CD14-positive monocyte (primary cell): ENCODE measurements around the gene LRRC8E. TPM values are rescaled to one million over a fixed set of nuclear protein-coding genes. Genes with fewer than 3 reads are reported as not detected.
A peak's percentile ranks its signal among the peaks of the same experiment; 100 is the strongest.

Source experiments
- DNase-seq, 3 donors: peaks; one replicate each; pipeline ENCODE4 v3.0.0-alpha.2; 2011 to 2022
- H2AFZ ChIP-seq: 2 replicates; pipeline ENCODE4 v1.6.0; 2012; ENCODE audit warnings: mild to moderate bottlenecking, low read depth, low read length, inconsistent platforms; ENCODE audit not compliant: insufficient read depth, poor library complexity, severe bottlenecking
- H3K27ac ChIP-seq, 2 donors: 1 replicate in 1 of 2; 2 replicates in 1 of 2; pipeline ENCODE4 v1.5.1; 2012 to 2013; ENCODE audit warnings: low read length in 2 of 2, control low read depth in 1 of 2, inconsistent platforms in 1 of 2, low read depth in 1 of 2, mild to moderate bottlenecking in 1 of 2
- H3K27me3 ChIP-seq, 2 donors: one replicate each; pipeline versions ENCODE4 v1.6.0 to v1.6.1; 2011 to 2013; ENCODE audit warnings: low read length in 2 of 2; ENCODE audit not compliant: control insufficient read depth in 2 of 2, insufficient read depth in 2 of 2
- H3K36me3 ChIP-seq, 2 donors: replicated peaks in 1 of 2; 1 replicate in 1 of 2; 2 replicates in 1 of 2; pipeline versions ENCODE4 v1.5.1 to v1.6.1; 2012 to 2013; ENCODE audit warnings: low read length in 2 of 2, control low read depth in 1 of 2, inconsistent platforms in 1 of 2, mild to moderate bottlenecking in 1 of 2; ENCODE audit not compliant: insufficient read depth in 2 of 2, control insufficient read depth in 1 of 2
- H3K4me1 ChIP-seq, 2 donors: 1 replicate in 1 of 2; 2 replicates in 1 of 2; pipeline versions ENCODE4 v1.5.1 to v1.6.1; 2012 to 2013; ENCODE audit warnings: low read length in 2 of 2, control low read depth in 1 of 2, inconsistent platforms in 1 of 2, mild to moderate bottlenecking in 1 of 2, moderate library complexity in 1 of 2; ENCODE audit not compliant: insufficient read depth in 2 of 2, control insufficient read depth in 1 of 2
- H3K4me2 ChIP-seq: replicated peaks from 2 replicates; pipeline ENCODE3; 2012; ENCODE audit warnings: low read length, moderate library complexity, mild to moderate bottlenecking; ENCODE audit not compliant: poor library complexity, severe bottlenecking; ENCODE audit errors: extremely low read depth
- H3K4me3 ChIP-seq, 3 experiments: fragments of 200-600 bp in 1 of 3; sonication (generic) in 1 of 3; replicated peaks in 1 of 3; 1 replicate in 2 of 3; 2 replicates in 1 of 3; pipeline ENCODE4 v1.5.1; 2011 to 2013; ENCODE audit warnings: low read length in 3 of 3, mild to moderate bottlenecking in 3 of 3, control low read depth in 2 of 3, low read depth in 2 of 3, inconsistent platforms in 1 of 3, moderate library complexity in 1 of 3
- H3K79me2 ChIP-seq: 2 replicates; pipeline ENCODE4 v1.6.0; 2012; ENCODE audit warnings: mild to moderate bottlenecking, control low read depth, inconsistent platforms, low read length, moderate library complexity; ENCODE audit not compliant: insufficient read depth
- H3K9ac ChIP-seq: 2 replicates; pipeline ENCODE4 v1.6.0; 2017; ENCODE audit warnings: low read length, mild to moderate bottlenecking; ENCODE audit not compliant: insufficient read depth, poor library complexity, severe bottlenecking
- H3K9me3 ChIP-seq, 2 donors: replicated peaks in 1 of 2; 1 replicate in 1 of 2; 2 replicates in 1 of 2; pipeline versions ENCODE4 v1.5.1 to v1.6.1; 2012 to 2013; ENCODE audit warnings: low read length in 2 of 2, control low read depth in 1 of 2; ENCODE audit not compliant: control insufficient read depth in 1 of 2, insufficient read depth in 1 of 2
- H4K20me1 ChIP-seq: 2 replicates; pipeline ENCODE4 v1.6.0; 2012; ENCODE audit warnings: mild to moderate bottlenecking, low read length, control low read depth, moderate library complexity; ENCODE audit not compliant: insufficient read depth
- H3K27ac Mint-ChIP-seq, 7 donors: one replicate each; pipeline ENCODE4 v1.8.0; 2020; ENCODE audit warnings: mild to moderate bottlenecking in 7 of 7, mixed read lengths in 7 of 7, moderate library complexity in 6 of 7, inconsistent platforms in 2 of 7
- H3K27me3 Mint-ChIP-seq, 3 donors: one replicate each; pipeline ENCODE4 v1.8.0; 2021 to 2022; ENCODE audit warnings: low read depth in 3 of 3, mild to moderate bottlenecking in 3 of 3, mixed read lengths in 3 of 3, moderate library complexity in 3 of 3, inconsistent platforms in 1 of 3
- H3K36me3 Mint-ChIP-seq, 2 donors: one replicate each; pipeline ENCODE4 v1.8.0; 2020; ENCODE audit warnings: mixed read lengths in 2 of 2, inconsistent platforms in 1 of 2, mild to moderate bottlenecking in 1 of 2
- H3K4me1 Mint-ChIP-seq: one replicate; pipeline ENCODE4 v1.8.0; 2020; ENCODE audit warnings: mild to moderate bottlenecking, mixed read lengths
- H3K4me3 Mint-ChIP-seq, 2 donors: one replicate each; pipeline ENCODE4 v1.8.0; 2020; ENCODE audit warnings: mild to moderate bottlenecking in 2 of 2, mixed read lengths in 2 of 2, moderate library complexity in 1 of 2
- H3K9me3 Mint-ChIP-seq, 7 donors: one replicate each; pipeline ENCODE4 v1.8.0; 2020 to 2022; ENCODE audit warnings: mixed read lengths in 7 of 7, mild to moderate bottlenecking in 6 of 7, moderate library complexity in 6 of 7, inconsistent platforms in 2 of 7
- CTCF ChIP-seq: fragments of 200-600 bp; IDR thresholded peaks from one replicate; pipeline ENCODE4 v1.8.0; 2022; ENCODE audit warnings: antibody characterized with exemption, mild to moderate bottlenecking
- WGBS: methylation state at CpG from one replicate; pipeline ENCODE4 v1.1.5; 2013; ENCODE audit warnings: missing lambda C conversion rate; ENCODE audit not compliant: insufficient coverage; 5-methylcytosine and 5-hydroxymethylcytosine counted together
- intact Hi-C, 2 donors: fragments of 100-400 bp; cut with micrococcal nuclease; formaldehyde crosslinking; loops; one replicate each; pipeline versions ENCODE4 v1.15.0 to v1.15.1; 2023
- polyA plus RNA-seq, 3 donors: library from polyadenylated mRNA; depleted of rRNA in 1 of 3; unstranded in 2 of 3; stranded (reverse) in 1 of 3; fragments of 300-500 nt in 2 of 3; fragments of >200 nt in 1 of 3; fragmentation: Illumina TruSeq in 2 of 3; gene quantifications; 1 replicate in 2 of 3; 2 replicates in 1 of 3; pipeline ENCODE4 v1.2.3, GENCODE V29; 2012 to 2021

LRRC8E gene
- polyA plus RNA-seq, 3 donors = not detected

DNA sequence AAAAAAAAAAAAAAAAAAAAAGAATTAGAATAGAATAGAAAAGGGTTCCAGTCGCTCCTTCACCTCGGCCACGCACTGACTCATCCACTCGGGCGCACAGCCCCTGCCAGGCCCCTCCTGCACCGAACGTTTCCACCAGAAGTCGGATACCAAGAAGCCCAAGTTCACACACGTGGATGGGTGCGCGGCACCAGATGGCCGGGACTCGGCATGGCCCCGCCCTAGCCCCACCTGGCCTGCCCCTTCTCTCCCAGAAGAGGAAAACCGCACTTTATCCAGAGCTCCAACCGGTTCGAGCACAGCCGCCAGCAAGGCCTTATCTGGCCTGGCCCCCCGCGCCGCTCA lies 20.0 kb upstream of the LRRC8E start:
- peak overlapping the region; percentile 80 for H2AFZ ChIP-seq
- H3K4me3 ChIP-seq = peak overlapping the region in 1 of 3 experiments; percentile 68
- H3K79me2 ChIP-seq = no peaks in the 10 kb centered on the region
- peak overlapping the region; percentile 66 to 83 for H3K4me3 Mint-ChIP-seq
- peaks cover 3 to 40% (median 15%) of the 10 kb centered on the region in 7 donors for H3K9me3 Mint-ChIP-seq
- peaks cover 39% of the 10 kb centered on the region for H3K4me1 Mint-ChIP-seq
- no peak overlapping the region for H3K9ac ChIP-seq
- H3K4me1 ChIP-seq = peaks cover 43 to 50% of the 10 kb centered on the region in 2 donors
- intact Hi-C loops = loop anchor here in 1 of 2 donors (5.0 kb wide), 1 partner anchor 54 kb away; the partner anchor contains the start of gene SNAPC2
- peaks cover 4 to 6% of the 10 kb centered on the region in 2 donors for H3K36me3 Mint-ChIP-seq
- peaks cover 69 to 83% (median 77%) of the 10 kb centered on the region in 3 donors for H3K27me3 Mint-ChIP-seq
- H3K4me2 ChIP-seq = peak overlapping the region; percentile 74
- no peaks in the 10 kb centered on the region for H3K36me3 ChIP-seq
- no peak for DNase-seq
- H3K27ac ChIP-seq = no peak overlapping the region
- H3K27ac Mint-ChIP-seq = no peak overlapping the region
- no peaks in the 10 kb centered on the region for H4K20me1 ChIP-seq
- WGBS = 10% methylated on average over 21 of the region's 21 CpGs
- no peak for TF ChIP-seq CTCF
- peaks cover 3 to 9% of the 10 kb centered on the region in 2 donors for H3K9me3 ChIP-seq
- peaks cover 24 to 69% of the 10 kb centered on the region in 2 donors for H3K27me3 ChIP-seq

GRCh38 chr19:7868671-7869452 lies 19.4 kb upstream of the LRRC8E start:
- H3K4me2 ChIP-seq = peak overlapping the region; percentile 74
- H3K36me3 ChIP-seq = no peaks in the 10 kb centered on the region
- Mint-ChIP-seq H3K27ac (no peak overlapping the region), H3K36me3 (peaks cover 4 to 8% of the 10 kb centered on the region in 2 donors), H3K4me1 (peaks cover 41% of the 10 kb centered on the region), H3K27me3 (peaks cover 70 to 83% (median 77%) of the 10 kb centered on the region in 3 donors), H3K4me3 (peak overlapping the region; percentile 66 to 83), H3K9me3 (peaks cover 3 to 41% (median 17%) of the 10 kb centered on the region in 7 donors)
- peaks cover 43 to 50% of the 10 kb centered on the region in 2 donors for H3K4me1 ChIP-seq
- no peaks in the 10 kb centered on the region for H3K79me2 ChIP-seq
- H4K20me1 ChIP-seq = no peaks in the 10 kb centered on the region
- H3K27me3 ChIP-seq = peaks cover 30 to 70% of the 10 kb centered on the region in 2 donors
- H3K9me3 ChIP-seq = peaks cover 3 to 13% of the 10 kb centered on the region in 2 donors
- H2AFZ ChIP-seq = peak overlapping the region; percentile 80
- TF ChIP-seq CTCF = peak; percentile 97
- WGBS = under 1% methylated on average over 61 of the region's 67 CpGs
- H3K9ac ChIP-seq = peak overlapping the region; percentile 43
- H3K27ac ChIP-seq = no peak overlapping the region
- DNase-seq = peak; percentile 51 to 76 (median 69)
- H3K4me3 ChIP-seq = peak overlapping the region in 2 of 3 experiments; percentile 10 to 68
- intact Hi-C loops = loop anchor here in 1 of 2 donors (5.0 kb wide), 1 partner anchor 53 kb away; the partner anchor contains the start of gene SNAPC2
